Activated naive CD4-positive, alpha-beta T cell (primary cell): ENCODE results near the gene TRMT44.

Source experiments
- DNase-seq, 4 experiments: peaks; one replicate each; lab custom pipeline; 2025; lab: John Stamatoyannopoulos, UW

TRMT44 gene

DNA sequence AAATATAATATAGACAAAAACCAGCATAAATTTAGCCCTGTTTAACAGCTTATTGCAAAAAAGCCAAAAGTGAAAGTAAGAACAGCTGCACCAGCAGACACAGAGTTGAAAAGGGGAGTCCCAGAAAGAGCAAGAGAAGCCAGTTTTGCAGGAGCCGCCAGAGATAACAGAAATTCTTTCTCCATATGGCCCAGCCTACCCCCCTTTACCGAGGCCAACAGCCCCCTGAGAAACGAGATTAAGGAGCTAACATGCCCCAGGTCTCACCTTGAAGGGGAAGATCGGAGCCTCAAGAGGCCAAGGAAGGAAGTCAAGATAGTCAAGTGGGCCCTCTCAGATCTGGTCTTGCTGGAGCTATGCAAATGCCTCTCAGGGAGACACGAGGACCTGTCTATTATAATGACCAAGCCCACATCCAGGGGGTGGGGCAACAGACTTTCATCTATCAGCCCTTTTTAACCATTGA lies 4.9 kb upstream of the TRMT44 start:
- DNase-seq, result no peak

- DNase-seq, result no peak
Measured at GRCh38 chr4:8437281-8437680, 3.3 kb upstream of the TRMT44 start.

GRCh38 chr4:8438743-8439142 lies 1.8 kb upstream of the TRMT44 start:
- DNase-seq, result no peak

GRCh38 chr4:8439168-8439567 lies 1.4 kb upstream of the TRMT44 start:
- DNase-seq, result no peak

GRCh38 chr4:8439914-8440491 lies 574 bp upstream of the TRMT44 start:
- DNase-seq, result no peak

- no peak for DNase-seq
Measured at GRCh38 chr4:8441499-8442091, 1.0 kb downstream of the TRMT44 start.

- DNase-seq, result no peak
Measured at GRCh38 chr4:8442596-8443358, 2.2 kb downstream of the TRMT44 start.

- no peak for DNase-seq
Measured at GRCh38 chr4:8443801-8444200, 3.2 kb downstream of the TRMT44 start.

DNA sequence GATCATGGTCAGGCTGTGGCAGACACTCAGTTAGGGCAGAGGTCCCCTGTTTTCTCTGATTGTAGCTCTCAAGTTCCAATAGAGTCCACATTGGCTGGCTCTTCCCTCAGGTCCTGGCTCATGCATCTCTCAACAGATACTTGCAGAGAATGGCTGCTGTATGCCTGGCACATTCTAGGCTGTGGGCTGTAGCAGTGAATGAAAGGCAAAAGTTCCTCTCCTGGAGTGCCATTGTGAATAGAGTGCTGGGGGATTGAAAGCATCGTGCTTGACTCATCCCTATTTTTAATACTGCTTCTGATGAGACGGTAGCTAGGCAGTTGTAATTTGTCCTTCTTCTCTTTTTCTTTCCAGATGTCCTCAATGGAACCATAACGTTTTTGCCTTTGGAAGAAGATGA lies 5.5 kb downstream of the TRMT44 start:
- no peak for DNase-seq

DNA sequence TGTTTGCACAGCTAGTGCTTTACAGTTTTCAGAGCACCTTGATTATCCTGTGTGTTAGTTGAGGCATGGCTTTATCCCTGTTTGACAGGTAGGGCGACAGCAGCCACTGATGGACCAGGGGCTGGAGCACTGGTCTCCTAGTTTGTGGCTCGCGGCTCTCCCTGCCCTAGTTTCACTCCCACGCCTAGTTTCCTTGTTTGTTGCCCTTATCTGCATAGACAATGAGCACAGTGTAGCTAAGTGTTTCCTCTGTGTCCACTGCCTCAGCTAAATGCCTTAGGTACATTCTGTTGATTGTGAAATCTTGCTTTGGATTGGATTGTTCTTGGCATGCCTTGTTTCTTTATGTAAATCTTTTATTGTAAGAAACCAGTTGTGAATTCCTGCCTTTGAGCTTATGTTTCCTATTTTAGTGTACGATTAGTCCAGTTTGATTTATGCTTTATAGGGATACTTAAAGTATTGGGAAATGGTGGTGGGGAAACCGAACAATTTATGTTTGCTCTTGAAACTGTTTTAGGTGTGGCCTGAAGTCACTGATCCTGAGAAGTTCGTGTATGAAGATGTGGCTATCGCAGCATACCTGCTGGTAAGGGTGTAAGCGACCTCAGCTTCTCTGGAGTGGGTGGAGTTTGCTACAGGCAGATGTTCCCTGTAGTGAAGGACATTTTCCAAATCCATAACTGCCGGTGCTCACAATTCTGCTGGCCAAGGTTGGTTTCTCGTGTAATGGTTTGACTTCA lies 11.0 kb downstream of the TRMT44 start:
- DNase-seq, result no peak

GRCh38 chr4:8453957-8454356 lies 13.4 kb downstream of the TRMT44 start:
- no peak for DNase-seq

DNA sequence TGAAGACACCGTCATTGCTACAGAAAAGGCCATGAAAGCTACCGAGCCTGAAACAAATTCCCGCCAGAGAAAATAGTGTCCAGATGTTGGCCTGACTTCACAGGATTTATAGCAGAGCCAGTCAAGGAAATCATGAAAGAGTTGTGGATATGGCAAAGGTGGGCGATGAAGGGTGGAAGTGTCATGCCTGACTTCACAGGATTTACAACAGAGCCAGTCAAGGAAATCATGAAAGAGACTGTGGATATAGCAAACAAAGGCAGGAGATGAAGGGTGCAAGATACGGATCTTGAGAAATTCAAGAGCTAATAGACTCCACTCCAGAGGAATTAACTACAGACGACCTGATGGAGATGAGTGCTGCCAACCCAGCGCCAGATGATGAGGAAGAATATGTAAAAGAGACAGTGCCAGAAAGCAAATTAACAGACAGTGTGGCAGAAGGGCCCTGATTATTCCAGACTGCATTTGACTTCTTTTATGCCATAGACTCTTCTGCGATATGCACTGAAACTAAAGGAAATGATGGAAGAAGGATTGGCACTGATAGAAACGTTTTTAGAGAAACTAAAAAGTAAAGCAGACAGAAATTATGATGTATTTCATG lies 17.2 kb downstream of the TRMT44 start:
- DNase-seq, result no peak

DNA sequence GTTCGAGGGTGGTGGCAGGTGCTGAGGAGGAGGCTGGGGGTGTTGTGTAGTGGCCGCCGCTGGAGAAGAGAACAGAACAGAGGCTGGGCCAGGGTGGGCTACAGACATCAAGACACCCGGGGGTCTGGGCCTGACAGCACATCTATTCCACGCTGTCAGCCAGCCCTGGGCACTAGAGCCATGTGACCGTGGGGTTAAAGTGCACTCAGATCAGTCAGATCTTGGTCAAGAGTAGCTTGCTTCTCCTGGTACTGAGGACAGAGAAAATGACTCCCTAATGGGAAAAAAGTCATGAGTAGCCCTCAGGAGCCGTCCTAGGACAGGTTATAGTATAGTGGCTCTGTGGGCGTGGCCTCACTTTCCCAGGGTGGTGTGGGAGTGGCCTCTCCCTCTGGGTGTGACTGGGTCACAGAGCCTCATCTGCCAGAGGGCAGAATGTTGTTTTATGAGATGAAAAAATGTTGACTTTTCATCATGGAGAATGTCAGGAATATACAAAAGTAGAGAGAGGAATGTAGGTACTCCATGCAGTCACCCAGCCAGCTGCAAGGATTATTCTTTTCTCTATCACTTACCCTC lies 19.4 kb downstream of the TRMT44 start:
- DNase-seq, result no peak

DNA sequence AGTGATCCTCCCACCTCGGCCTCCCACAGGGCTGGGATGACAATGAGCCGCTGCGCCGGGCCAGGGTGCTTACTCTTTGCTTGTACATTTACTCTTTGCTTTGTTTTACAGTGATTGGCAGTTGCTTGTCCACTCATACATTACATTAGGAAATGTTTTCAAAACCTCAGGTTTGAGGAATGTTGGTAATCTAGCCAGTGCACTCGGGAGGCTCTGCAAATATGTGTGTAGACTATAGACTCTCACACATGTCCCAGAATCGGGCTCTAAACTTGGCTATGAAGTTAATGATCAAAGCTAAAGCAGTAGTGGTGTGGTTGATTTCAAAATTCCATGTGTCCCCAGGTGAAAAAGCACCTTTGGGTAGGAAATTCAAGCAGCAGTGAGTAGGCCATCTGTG lies 20.5 kb downstream of the TRMT44 start:
- no peak for DNase-seq

- no peak for DNase-seq
Measured at GRCh38 chr4:8461616-8462015, 21.0 kb downstream of the TRMT44 start.

DNA sequence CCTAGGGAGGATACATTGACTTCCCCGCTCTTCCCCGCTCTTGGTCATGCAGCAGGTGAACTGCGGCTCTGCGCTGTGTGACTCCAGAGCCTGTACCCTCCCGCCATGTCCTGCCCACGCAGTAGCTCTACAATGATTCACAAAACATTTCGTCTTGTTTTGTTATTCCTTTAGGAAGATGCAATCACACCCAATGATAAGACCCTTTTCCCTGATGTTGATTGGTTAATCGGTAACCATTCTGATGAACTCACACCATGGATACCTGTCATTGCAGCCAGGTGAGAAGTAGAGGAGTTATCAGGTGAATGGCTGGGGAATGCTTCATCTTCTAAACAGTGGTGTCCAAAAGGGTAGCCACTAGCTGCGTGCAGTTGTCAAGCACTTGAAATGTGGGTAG lies 23.2 kb downstream of the TRMT44 start:
- no peak for DNase-seq

DNA sequence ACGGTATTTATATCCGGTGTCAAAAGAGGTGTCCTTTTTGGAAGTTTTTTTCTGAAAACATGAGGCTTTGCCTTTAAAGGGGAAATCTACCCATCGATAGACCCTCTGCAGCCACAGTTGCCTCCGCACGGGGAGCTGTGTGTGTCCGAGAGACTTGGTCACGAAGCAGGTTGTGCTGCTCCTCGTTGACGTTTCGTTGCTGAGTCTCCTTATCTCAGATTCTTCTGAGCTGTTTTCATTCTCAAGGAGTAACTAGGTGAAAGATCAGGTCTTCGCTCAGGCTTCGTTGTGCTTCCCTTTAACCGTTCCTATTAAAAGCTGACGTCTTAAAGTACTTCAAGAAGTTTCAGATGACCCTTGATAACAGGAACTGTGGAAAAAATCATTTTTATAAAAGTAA lies 23.8 kb downstream of the TRMT44 start:
- no peak for DNase-seq

DNA sequence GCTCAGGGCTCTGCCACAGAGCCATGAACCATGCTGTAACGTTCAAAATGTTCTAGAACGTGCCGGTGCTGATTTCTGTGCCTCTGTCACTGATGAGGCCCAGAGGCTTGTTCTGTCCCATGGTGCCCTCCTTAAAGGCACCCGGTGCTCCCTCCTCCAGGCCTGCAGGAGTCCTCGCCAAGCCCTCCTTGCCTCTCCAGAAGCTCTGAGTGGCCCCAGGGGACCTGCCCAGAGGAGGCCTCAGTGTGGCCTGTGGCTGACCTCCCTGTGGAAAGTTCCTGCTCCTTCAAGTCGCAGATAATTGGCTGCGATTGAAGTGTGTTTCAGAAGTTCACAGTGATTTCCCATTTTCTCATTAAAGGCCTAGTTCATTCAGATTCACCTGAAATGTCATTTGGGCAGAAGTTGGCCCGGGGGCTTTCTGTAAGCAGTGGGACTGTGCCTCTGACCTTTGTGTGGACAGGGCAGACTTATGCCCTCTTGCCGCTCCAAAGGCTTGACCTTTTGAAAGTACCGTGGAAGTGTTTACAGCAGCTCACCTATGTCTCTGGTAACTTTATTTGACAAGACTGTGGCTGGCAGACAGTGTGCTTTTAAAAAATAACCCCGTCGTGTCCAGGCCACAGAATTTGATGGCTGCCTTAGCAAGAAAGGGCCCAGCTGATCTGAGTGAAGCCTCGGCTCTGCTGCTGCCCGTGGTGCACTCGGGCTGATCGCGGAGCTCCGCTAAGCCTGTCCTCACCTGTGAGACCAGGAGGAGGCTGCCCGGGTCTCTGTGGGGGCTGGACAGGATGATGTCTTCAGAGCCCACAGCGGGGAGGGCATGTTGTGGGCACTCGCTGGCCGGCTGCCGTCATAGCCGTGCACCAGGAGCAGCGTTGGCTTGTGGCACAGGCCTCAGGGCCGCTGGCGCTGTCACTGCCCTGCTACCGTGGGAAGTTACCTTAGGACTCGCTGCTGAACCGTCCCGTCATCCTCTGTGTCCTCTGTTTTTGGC lies 25.3 kb downstream of the TRMT44 start:
- no peak for DNase-seq

GRCh38 chr4:8467016-8467415 lies 26.4 kb downstream of the TRMT44 start:
- no peak for DNase-seq

GRCh38 chr4:8468746-8469535 lies 28.4 kb downstream of the TRMT44 start:
- peak in 2 of 4 experiments; percentile 9 to 32 for DNase-seq
